SW 1271 (cell line): ENCODE results near the gene TTC31.
"Not testable (repeated sequence)": the region's sequence is repeated elsewhere in the genome, so short reads cannot be mapped to it uniquely, and the experiment has no call there.

Experiments used
- DNase-seq, 2 experiments: peaks; one replicate each; lab custom pipeline; 2025; lab: John Stamatoyannopoulos, UW

Gene TTC31

DNA sequence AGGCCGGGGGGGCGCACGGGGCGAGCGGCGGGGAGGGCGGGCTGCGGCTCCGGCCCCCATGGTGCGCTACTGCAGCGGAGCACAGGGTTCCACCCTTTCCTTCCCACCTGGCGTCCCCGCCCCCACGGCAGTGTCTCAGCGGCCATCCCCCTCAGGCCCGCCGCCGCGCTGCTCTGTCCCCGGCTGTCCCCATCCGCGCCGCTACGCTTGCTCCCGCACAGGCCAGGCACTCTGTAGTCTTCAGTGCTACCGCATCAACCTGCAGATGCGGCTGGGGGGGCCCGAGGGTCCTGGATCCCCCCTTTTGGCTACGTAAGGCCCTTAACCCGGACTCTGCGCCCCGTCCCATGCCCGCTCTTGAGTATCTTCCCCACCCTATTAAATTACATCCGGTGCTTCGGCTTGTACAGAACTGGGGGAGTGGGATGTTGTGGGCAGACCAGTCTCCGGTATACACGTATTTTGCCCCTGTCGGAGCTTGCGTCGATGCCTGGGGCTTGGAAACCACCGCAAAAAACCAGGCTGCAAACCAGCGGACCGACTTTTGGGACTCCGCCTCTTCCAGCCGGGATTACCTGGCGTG, 25.2 kb upstream of the TTC31 start:
- DNase-seq, result peak in 1 of 2 experiments; percentile 74

DNA sequence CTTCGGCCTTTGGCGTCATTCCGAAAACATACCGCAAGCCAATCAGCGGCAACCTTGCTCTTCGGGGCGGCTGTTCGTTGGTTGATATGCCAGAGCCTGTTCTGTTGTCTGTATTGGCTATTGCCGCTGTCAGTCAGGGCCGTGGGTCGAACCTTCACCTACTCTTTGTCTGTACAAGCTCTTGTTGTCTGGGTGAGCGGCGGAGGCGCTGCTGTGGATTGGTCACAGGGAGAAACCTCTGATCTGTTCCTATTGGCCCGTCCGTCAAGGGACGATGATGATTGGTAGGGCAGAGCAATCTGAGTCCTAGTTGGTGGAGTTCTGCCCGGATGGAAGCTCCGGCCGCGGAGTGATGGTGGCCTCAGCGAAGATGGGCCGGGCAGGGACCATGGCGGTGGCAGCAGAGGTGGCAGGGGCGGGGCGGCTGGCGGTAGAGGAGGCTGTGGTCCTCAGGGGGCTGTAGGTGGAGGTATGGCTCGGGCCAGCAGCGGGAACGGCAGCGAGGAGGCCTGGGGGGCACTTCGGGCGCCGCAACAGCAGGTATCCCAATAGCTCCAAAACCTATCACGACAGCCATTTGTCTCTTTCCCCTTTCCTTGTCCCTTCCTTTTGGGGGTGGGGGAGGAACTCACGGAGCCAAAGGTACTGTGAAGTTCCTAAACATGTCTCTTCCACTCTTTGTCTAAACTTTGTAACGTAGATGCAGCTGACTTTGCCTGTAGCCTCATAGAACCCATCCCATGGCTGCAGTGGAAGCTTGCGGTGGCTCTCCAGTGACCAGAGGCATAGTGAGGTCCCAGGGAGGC, 24.5 kb upstream of the TTC31 start, which contains the start of gene WBP1:
Gene WBP1 (plus strand): TSS at position 307 of the 806 bp plus-strand sequence. CDS start 165 bp downstream, at position 472.
- peak; percentile 99 to 100 for DNase-seq

DNA sequence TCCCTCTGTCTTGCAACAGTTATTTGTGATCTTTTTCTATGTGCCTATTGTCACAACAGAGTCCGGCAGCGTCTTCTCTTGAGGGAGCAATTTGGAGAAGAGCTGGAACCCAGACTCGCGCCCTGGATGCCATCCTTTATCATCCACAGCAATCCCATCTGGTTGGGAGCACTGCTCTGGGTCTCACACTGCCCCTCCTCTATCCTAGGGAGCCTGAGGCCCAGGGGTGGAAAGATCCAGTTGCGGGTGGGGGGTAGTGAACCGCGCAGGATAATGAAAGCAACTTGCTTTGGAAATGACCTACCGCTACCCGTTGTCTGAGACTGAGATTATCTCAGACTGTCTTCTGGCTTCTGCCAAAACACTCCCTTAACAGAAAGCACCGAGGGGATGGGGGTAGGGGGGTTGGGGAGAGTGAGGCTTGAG, 23.9 kb upstream of the TTC31 start:
- no peak for DNase-seq

DNA sequence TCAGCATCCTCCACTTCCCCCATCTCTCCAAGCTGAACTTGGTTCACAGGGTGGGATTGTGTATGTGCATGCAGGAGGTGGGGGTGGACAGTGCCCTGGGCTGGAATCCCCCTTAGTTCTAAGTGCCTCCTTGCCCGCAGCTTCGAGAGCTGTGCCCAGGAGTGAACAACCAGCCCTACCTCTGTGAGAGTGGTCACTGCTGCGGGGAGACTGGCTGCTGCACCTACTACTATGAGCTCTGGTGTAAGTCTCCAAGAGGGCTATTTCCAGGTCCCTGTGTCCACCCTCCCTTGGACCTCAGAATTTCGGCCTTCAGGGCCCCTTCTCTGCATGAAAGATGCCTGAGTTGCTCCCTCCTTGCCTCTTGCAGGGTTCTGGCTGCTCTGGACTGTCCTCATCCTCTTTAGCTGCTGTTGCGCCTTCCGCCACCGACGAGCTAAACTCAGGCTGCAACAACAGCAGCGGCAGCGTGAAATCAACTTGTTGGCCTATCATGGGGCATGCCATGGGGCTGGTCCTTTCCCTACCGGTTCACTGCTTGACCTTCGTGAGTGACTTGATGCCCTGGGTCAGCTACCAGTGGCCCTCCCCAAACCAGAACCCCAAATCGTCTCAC, 23.3 kb upstream of the TTC31 start:
- DNase-seq, result not testable (repeated sequence)

DNA sequence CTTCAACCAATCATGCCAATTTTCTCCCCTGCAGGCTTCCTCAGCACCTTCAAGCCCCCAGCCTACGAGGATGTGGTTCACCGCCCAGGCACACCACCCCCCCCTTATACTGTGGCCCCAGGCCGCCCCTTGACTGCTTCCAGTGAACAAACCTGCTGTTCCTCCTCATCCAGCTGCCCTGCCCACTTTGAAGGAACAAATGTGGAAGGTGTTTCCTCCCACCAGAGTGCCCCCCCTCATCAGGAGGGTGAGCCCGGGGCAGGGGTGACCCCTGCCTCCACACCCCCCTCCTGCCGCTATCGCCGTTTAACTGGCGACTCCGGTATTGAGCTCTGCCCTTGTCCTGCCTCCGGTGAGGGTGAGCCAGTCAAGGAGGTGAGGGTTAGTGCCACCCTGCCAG, 22.7 kb upstream of the TTC31 start:
- not testable (repeated sequence) for DNase-seq

DNA sequence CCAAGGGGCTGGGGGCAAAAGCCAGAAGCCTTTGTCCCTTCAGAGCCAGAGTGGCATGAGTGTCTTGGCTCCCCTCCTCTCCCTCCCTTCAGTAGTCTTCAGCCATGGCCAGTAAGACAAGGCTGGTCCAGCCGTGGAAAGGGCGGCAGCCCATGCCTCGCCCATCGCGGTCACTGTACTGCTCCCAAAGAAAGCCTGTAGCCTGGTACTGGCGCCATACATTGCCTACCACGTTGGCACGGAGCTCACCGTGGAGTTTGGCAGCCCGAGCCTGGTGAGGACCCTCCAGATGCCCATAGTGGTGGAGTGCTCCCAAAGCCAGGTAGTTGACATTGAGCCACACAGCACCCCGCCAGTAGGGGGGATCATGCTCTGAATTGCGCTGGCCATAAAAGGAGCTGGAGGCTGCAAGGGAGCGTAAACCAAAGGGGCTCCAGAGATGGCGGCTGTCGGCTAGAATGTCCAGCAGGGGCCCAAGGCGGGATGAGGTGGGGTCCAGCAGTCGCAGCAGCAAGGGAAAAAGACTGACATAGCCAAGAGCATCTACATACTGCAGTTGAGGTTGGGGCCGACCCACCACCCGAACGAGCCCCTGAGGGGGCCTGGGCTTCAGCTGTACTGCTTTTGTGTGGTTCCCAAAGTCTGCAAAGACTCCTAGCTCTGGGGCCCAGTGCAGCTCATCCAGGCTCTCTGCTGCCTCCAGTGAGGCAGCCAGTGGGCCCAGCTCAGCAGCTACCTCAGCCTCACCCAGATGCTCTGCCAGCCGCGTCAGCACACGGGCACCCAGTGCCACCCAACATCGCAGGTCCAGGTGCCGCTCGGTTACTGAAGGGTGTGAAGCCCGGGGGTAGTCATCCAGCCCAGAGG, 21.5 kb upstream of the TTC31 start:
- DNase-seq, result no peak

DNA sequence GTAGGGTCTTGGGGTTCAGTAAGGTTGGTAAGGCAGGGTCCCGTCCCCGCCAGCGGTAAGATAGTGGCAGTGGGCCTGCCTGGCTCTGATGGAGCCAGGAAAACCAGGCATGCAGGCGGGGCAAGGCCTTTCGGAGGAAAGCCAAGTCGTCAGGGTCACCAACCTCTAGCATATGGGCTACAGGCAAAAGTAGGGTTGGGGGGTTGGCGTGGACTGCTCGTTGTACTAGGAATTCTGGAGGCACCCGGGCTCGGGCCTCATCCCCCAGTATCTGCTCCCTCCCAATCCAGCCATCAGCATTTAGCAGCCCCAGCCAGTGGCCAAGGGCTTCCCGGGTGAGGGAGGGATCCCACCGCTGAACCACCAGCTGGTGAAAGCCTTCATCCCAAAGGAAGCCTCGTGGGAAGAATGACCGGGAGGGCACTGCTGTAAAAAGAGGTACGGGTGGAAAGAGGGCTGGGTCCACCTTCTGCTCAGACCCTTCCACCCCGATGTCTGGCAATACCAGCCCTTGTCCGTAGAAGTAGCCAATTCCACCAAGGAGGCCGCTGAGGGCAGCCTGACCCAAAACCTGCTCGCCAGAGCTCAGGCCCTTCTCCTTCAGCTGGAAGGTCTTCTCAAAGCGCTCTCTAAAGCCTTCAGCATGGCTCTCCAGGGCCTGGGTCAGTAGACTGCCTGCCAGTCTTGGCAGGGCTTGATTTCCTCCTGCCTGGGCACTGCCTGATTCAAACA, 20.7 kb upstream of the TTC31 start:
- DNase-seq, result no peak

DNA sequence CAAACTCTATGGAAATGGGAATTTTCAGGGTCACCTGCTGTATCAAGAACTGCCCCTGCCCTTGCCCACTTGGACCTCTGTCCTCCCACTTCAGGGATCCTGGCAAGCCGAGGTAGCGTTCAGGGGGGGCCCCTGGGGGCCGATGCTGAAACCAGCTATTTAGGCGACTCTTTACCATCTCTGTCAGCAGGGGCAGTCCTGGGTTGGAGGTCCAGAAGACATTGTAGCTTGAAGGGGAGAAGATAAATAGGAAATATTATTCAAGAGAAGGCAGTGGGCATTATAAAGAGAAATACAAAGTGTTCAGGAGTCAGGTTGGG, 20.1 kb upstream of the TTC31 start:
- DNase-seq, result no peak

DNA sequence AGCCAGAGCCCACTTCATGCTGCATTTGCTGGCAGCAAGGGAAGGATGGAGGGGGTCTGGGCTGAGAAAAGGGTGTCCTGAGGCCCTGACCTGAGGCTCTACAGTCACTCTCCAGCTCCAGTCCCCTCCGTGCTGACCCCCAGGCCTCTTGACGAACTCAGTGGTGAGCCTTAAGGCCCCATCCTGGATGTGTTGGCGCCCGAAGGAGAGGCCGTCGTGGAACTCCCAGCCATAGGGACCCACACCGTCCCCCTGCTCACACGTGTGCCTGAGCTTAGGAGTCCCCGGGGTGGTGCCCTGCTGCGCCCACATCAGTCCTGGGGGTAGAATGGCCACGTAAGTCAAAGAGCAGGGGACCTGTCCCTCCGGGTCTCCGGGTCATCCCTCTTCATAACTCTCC, 18.5 kb upstream of the TTC31 start:
- DNase-seq, result no peak

DNA sequence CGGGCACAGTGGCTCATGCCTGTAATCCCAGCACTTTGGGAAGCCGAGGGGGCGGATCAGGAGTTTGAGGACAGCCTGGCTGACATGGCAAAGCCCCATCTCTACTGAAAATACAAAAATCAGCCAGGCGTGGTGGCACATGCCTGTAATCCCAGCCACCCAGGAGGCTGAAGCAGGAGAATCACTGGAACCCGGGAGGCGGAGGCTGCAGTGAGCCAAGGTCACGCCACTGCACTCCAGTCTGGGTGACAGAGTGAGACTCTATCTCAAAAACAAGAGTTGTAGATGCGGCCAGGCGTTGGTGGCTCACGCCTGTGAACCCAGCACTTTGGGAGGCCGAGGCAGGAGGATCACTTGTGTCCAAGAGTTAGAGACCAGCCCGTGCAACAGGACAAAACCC, 12.1 kb upstream of the TTC31 start:
- not testable (repeated sequence) for DNase-seq

DNA sequence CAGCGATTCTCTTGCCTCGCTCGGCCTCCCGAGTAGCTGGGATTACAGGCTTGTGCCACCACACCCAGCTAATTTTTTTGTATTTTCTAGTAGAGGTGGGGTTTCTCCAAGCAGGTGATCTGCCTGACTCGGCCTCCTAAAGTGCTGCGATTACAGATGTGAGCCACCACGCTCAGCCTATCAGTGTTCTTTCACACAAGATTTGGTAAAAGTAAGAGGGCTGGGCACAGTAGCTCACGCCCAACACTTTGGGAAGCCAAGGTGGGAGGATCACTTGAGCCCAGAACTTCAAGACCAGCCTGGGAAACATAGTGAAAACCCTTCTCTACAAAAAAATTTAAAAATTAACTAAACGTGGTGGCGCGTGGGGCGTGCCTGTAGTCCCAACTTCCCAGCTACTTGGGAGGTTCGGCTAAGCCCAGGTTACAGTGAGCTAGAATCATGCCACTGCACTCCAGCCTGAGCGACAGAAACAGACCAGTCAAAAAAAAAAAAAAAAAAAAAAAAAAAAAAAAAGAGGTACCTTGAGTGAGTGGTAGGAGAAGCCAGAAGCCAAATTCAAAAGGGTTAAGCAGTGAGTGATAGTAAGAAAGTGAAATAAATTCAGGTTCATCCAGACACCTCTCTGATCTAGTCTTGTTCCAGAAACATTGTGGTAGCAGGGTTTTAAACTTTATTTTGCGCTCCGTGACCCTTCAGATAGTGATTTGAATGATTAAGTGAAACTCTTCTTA, 11.4 kb upstream of the TTC31 start:
- no peak for DNase-seq

DNA sequence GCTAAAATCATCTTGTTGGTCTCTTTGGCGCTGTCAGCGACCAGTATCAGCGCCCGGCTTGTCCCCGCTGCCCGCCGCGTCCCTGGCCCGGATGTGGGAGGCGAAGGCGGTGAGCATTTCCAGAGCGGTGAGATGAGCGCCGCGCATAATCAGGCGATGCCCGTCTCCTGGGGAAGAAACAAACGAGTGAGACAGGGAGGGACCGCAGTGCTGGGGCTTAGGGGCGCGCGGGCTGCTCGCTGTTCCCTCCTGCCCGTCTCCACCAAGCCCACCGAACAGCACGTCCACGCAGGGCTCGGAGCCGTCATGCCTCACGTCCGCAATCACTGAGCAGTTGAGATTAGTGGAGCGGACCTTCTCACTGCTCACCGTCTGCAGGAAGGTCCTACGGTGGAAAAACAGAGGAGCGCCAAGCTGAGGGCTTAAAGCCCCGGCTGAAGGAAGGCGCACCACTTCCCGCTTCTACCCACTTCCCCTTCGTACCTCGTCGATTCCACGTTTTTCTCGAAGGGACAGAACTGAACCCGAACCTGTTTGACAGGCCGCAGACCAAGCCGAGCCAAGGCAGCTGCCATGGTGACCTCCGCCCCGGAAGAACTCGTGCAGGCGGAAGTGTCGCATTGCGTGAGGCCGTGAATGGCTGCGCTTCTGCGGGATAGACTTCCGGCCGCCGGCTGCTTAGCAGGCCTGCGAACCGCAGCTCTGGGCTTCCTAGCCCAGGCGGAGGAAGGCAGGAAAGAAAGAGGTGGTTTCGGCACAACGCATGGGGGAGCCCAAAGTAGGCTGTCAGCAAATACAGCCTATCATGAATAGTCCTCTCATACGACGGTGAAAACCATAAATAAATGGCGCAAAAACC, 10.6 kb upstream of the TTC31 start, which contains the start of gene MRPL53:
Gene MRPL53 (minus strand): TSS at position 595 of the 859 bp plus-strand sequence. CDS start 20 bp downstream, at position 575.
- DNase-seq, result peak; percentile 86

DNA sequence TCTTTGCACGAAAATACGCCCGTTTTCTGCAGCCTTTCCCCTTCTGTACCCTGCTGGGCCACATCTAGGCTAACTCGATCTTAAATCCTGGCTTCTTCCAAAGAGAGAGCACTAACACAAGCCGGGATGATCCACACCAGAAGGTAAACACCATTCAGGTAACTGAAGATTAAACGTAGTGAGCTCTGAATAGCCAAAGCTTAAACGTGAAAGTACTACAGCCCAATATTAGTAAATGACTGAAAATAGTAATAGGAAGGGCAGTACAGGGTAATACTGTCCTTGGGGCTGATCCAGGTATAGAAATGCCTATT, 10.0 kb upstream of the TTC31 start:
- DNase-seq, result no peak

DNA sequence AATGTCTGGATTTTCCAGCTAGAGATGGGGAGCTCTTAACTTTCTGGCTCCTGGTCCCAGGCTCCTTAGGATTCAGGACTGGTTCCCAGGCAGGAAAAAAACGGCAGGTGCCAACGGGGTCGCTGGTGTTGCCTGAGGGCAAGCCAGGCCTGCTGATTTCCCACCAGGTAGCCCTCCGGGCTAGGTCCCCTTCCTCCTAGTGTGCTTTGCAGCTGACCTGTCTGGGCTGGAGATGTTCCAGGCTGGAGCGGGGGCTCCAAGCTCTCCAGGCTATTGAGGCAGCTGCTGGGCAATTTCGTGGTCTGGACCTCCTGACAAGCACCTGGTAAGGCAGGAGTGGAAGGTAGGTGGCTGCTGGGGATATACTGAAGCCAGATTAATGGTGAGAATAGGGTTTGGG, 8.4 kb upstream of the TTC31 start:
- DNase-seq, result no peak

DNA sequence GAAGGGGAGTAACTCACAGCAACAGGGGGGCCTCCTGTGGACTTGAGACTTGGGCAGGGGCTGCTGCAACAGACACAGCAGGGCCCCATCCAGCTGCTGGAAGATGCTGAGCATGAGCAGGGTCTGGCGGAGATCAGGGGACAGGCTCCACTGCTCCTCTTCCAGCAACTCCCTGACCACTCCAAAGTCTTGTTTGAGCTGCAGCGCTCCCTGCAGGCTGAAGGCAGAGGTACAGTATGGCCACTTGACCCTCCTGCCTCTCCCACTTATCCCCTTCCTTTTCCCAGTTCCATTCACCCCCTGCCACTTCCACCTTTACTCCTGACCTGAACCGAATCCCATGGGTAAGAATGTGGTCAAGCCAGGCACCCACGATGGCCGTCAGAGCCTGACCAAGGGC, 8.0 kb upstream of the TTC31 start:
- DNase-seq, result no peak

DNA sequence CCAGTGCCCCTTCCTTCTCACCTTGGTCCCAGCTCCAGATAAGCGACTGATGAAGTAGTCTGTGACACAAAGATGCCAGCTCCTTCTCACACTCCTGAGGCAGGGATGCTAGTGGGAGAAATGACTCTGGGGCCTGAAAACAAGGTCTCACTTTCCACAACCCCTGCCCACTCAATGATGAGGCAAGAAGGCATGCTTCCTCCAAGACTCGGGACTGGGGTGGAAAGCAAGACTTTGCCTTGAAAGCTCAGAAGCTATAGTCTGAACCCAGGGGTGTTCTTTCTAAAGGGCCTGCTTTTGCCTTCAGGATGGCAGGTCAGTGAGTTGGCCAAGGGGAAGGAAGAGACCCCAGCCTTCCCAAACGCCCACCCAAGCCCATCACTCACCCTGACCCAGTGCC, 1.4 kb upstream of the TTC31 start:
- DNase-seq, result no peak

DNA sequence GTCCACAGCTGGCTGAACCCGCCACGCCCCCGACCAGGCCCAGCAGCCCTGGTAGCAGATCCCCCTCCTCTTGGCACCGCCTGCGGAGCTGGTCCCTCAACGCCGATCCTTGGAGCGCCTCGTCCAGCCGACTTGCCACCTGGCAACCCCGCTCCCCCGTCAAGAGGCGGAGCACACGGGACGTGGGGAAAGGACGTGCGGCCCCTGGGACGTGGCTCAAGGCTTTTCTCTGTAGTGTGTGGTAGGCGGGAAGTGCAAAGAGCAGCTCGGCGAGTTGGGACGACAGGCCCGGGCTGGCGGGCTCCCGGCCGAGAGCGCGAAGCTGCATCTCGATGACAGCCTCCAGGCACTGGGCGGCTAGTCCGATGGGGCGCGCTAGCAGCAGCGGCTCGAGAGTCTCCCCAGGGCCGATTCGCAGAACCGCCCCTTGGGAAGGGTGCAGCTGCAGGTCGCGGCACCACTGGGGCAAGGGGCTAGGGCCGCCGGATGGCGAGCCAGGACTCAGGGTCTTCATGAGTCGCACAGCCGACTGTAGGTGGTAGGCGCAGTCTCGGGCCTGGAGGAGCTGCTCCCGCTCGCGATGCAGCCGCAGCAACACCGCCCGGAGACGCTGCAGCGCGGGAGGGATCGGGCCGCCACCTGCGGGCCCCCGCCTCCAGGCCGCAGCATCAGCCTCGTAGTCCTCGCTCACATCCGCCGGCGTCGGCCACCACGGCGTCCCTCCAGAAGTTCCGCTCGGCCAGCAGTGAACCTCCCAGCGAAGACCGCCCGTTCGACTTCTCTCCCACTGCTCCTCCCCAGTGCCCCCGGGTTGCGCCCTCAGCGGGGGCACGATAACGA, 700 bp upstream of the TTC31 start:
- DNase-seq, result peak in 1 of 2 experiments; percentile 72

DNA sequence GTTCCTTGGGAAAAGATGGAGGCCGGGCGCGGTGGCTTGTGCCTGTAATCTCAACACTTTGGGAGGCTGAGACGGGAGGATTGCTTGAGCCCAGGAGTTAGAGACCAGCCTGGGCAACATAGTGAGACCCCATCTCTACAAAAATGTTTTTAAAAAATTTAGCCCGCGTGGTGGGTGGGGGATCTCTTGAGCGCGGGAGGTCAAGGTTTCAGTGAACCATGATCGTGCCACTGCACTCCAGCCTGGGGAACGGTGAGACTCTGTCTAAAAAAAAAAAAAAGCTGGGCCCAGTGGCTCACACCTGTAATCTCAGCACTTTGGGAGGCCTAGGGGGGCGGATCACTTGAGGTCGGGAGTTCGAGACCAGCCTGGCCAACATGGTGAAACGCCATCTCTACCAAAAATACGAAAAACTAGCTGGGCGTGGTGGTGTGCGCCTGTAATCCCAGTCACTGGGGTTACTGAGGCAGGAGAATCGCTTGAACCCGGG, 839 bp downstream of the TTC31 start:
- DNase-seq, result not testable (repeated sequence)

DNA sequence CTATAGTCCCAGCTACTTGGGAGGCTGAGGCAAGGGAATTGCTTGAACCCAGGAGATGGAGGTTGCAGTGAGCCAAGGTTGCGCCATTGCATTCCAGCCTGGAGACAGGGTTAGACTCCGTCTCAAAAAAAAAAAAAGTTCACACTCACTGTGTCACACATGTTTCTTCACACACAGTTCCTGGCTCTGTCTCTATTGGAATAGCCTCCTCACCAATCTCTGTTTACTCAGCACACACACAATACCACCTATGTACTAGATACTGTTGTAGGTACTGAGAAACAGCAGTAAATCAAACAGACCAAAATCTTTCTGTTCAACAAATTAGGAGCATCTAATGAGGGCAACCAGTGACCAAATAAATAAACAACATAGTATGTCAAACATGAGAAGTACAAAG, 3.3 kb downstream of the TTC31 start:
- DNase-seq, result no peak
